Stimulated activated naive CD4-positive, alpha-beta T cell treated with Interleukin-2 at 50 U/mL for 16 hours (primary cell): ENCODE measurements around the gene RNF212.

Source experiments
- DNase-seq: peaks from one replicate; lab custom pipeline; 2025; lab: John Stamatoyannopoulos, UW

The RNF212 gene

DNA sequence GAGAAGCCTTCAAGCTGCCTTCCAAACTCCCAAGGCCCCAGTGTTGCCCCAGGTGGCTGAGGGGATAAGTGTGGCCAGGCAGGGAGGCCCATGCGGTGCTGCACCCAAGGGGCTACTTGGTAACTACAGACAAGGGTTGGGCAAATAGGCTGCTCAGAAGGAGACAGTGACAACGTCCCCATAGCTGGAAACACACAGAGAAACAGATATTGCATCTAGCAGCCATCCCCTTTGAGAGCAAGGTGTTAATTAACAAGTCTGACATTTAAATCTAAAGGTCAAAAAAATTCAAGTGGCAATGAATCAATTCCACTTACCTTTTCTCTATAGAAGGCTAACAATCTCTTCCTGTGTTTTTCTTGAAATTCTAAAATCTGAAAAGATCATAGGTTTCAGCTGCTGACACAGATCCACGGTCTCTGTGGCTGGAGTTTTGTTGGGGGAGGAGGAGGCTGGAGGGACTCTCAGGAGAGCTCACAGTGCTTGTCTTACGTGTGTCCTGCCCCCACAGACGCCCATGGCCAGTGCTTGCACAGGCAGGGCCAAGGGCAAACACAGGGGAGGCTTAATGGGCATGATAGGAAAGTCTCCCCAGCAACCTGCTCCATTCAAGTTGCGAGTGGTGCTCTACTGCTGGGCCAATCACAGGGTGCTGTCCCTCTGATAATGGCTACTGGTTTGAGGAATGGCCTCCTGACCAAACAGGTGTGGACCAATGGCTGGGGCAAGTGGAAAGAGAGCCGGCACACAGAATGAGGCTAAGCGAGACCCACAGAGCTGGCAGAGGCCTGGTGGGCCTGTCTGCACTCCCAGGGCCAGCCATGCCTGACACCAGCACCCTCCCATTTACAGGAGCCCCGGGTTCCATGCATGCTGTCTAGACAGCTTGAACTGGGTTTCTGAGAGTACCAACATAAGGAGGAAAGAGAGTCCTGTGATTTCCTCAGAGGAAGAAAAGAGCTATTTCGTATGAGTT lies 22.6 kb downstream of the RNF212 start:
- no peak for DNase-seq

DNA sequence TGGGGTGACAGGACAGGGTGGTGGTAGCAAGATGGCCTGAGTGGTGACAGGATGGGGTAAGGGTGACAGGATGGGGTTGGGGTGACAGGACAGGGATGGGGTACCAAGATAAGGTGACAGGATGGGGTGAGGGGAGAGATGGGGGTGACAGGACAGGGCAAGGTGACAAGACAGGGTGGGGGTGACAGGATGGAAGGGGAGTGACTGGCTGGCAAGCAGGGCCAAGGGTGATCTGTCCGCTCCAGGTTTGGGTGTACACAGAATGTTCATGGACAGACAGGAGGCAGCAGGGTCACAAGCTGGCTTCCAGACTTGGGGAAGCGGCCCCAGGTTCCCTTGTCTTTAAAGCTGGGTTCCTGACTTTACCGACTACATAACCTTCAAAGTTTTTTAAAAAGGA lies 23.3 kb downstream of the RNF212 start:
- no peak for DNase-seq

- DNase-seq = no peak
These were observed 26.0 kb downstream of the RNF212 start for GRCh38 chr4:1087371-1087770.

GRCh38 chr4:1086011-1086410 lies 27.4 kb downstream of the RNF212 start:
- DNase-seq = no peak

DNA sequence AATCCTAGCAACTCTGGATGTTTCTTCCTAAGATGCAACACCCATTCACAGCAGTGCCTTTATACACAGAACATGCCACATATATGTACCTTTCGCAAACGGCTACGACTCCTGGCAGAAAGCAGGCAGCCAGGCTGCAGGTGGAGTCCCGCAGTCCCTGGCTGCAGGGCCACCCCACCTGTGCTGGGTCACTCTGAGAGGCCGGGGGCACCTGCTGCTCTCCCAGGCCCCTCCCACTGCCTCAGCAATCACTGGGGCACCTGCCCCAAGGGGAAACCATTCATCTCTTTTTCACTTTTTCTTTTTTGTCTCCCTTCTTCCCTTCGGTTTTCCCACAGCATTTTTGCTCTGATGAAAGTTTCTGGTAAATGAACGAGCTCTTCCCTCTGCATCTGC lies 28.0 kb downstream of the RNF212 start:
- no peak for DNase-seq

GRCh38 chr4:1084796-1085403 lies 28.5 kb downstream of the RNF212 start:
- no peak for DNase-seq

- DNase-seq = no peak
These were observed 29.0 kb downstream of the RNF212 start for GRCh38 chr4:1084394-1084793.

- DNase-seq = no peak
These were observed 30.9 kb downstream of the RNF212 start for GRCh38 chr4:1082215-1083182.

DNA sequence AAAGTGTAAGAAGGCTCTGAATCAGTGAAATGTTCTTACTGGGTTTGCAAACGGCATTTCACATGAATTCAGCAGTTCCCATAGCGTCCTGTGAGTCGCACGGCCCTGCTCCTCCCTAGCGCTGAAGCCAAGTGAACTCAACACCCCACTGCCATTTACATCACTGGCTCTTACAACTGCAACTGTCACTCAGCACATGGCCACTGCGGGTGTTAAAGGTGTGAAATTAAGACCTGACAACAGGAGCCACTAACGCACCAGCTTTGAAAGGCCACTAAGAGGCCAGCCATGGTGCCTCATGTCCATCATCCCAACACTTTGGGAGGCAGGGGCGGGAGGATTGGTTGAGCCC lies 31.7 kb downstream of the RNF212 start:
- no peak for DNase-seq

GRCh38 chr4:1080961-1081688 lies 32.2 kb downstream of the RNF212 start:
- DNase-seq = peak; percentile 13

- no peak for DNase-seq
These were observed 32.9 kb downstream of the RNF212 start for GRCh38 chr4:1080432-1080831.

GRCh38 chr4:1079711-1080265 lies 33.6 kb downstream of the RNF212 start:
- no peak for DNase-seq

GRCh38 chr4:1078490-1078889 lies 34.9 kb downstream of the RNF212 start:
- DNase-seq = no peak

DNA sequence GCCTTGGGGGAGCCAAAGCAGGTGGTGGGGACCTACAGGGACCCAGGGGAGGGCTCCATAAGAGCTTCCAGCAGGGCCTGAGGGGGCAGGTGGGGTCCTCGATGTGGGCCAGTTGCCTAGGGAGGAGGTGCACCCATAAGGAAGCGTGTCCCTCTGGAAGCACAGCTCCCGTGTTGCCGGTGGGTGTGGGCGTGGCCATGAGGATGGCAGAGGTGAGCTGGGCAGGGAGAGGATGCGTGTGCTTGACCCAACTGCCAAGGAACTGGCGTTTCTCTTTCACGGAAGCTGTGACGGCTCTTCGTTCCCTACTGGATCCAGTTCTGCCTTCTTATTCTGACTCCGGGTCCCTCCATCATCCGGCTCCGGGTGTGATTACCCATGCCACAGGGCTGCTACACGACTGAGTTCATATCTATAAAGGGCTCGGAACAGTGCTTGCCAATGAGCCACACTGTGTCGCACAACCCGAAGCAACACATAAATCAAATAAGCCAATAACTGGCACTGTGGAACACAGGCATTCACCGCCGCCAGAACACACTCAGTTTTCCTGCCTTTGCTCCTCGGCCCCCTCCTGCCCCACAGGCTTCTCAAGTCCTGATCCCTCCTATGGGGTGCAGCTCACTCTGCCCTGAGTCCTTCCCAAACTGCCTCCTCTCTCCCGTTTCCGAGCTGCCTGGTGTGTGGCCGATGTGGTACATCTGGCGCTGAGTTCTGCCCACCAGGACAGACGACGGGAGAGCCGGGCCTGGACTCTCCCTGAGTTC lies 35.5 kb downstream of the RNF212 start:
- DNase-seq = no peak

DNA sequence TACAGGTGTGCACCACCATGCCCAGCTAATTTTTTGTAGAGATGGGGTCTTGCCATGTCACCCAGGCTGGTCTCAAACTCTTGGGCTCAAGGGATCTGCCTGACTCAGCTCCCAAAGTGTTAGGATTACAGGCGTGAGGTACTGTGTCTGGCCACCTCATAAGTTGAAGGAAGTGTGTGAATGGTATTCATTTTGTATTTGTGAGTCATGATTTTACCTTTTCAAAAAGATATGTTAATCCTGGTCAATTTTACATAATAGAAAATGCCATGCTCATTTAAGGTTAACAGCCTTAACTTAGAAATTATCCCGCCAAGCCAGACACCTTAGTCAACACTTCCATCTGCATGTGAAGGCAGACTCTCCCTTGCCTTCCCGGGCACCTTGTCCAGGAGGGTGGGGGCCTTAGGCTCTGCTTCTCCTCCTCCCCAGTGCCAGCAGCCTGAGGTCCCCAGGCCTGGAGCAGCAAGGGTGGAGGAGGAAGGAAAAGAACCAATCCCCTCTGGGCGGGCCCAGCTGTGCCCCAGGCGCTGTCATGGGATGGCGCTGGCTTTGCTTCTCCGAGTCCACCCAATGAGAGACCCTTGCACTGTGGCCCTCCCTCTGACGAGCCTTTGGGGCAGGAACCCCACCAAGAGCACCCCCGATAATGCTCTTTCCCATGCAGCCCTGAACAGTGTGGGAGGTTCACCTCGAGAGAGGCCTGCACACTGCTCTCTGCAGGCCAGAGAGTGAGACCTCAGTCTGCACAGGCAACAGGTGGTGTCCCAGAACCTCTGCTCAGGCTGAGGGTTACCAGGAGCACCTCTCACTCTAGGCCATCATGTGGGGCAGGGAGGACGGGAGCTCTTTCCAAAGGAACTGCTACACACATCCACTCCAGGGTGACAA lies 37.3 kb downstream of the RNF212 start:
- DNase-seq = no peak

DNA sequence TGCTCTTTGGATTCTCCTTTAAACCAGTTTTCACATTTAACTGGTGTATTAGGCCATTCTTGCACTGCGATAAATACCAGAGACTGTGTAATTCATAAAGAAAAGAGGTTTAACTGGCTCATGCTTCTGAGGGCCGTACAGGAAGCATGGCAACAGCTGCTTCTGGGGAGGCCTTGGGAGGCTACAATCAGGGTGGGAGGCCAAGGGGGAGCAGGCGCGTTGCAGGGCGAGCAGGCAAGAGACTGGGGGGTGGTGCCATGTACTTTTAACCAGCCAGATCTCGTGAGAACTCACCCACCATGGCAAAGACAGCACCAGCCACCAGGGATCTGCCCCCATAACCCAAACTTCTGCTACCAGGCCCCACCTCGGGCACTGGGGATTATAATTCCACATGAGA lies 38.1 kb downstream of the RNF212 start:
- DNase-seq = no peak

DNA sequence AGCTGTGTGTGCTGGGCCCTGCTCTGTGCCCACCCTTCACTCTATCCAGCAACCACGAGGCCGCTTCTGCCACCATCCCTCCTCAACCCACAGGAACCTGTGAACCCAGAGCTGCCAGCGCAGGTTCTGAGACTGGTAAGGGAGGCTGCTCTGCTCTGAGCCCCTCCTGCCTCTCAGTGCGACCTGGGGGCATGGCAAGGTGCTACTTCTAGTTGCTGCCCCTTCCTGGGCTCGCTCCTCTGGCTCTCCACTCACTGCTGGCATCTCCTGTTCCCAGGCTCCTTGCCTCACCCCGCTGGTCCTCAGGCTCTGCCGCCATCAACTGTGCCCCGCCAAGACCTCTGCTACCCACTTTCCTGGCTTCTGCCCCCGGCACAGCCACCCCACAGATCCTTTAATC lies 39.3 kb downstream of the RNF212 start:
- DNase-seq = no peak

- DNase-seq = peak; percentile 27
These were observed 40.4 kb downstream of the RNF212 start for GRCh38 chr4:1072830-1073446.

GRCh38 chr4:1069394-1069793 lies 44.0 kb downstream of the RNF212 start:
- no peak for DNase-seq
